ENCODE measurements around the gene MAST2. TPM values are rescaled to one million over a fixed set of nuclear protein-coding genes. Genes with fewer than 3 reads are reported as not detected.

The MAST2 gene
- total RNA-seq, 1 experiment from 2014 or later: 37.2 TPM

GRCh38 chr1:45924736-45925135, 121.3 kb downstream of the MAST2 start:
- peak overlapping the region; percentile 82 for H3K27ac Mint-ChIP-seq
- H3K4me1 Mint-ChIP-seq: peaks cover 69% of the 10 kb centered on the region
- ChIA-PET CTCF (interaction anchor here (0.6 kb wide), 1 partner anchor 10 kb away, joined by 4 read pairs; no protein-coding TSS in a partner anchor), POLR2A (no interaction called here)
- H3K27me3 Mint-ChIP-seq (ENCODE audit: low read depth): no peaks in the 10 kb centered on the region
- no peak overlapping the region for H3K4me3 Mint-ChIP-seq
- DNase-seq (ENCODE audit: low spot score): no peak
- no peaks in the 10 kb centered on the region for H3K36me3 Mint-ChIP-seq
- ATAC-seq: no peak
- no peak for TF ChIP-seq USF1 (CRISPR knock-in tag; IDR thresholded peaks at IDR 0.05)
- TF ChIP-seq STAT6 (CRISPR knock-in tag; conservative IDR thresholded peaks at IDR 0.05; ENCODE audit: low read depth): no peak
- no peak for TF ChIP-seq ZNF263 (CRISPR knock-in tag; IDR thresholded peaks at IDR 0.05; ENCODE audit: low read depth)
- TF ChIP-seq MLX (CRISPR knock-in tag; IDR thresholded peaks at IDR 0.05): no peak
- no peak for TF ChIP-seq ATF2 (CRISPR knock-in tag; IDR thresholded peaks at IDR 0.05; ENCODE audit: borderline replicate concordance, low read depth)
- H3K9me3 Mint-ChIP-seq: no peaks in the 10 kb centered on the region

- ChIA-PET POLR2A (no interaction called here), CTCF (no interaction called here)
- peaks cover 72% of the 10 kb centered on the region for H3K4me1 Mint-ChIP-seq
- TF ChIP-seq PRRX2 (CRISPR knock-in tag; IDR thresholded peaks at IDR 0.05) (no peak), SP1 (CRISPR knock-in tag; conservative IDR thresholded peaks at IDR 0.05) (no peak), TEAD4 (CRISPR knock-in tag; IDR thresholded peaks at IDR 0.05) (no peak), E2F1 (CRISPR knock-in tag; IDR thresholded peaks at IDR 0.05) (no peak)
- ATAC-seq (no peak), DNase-seq (ENCODE audit: low spot score) (no peak)
- H3K27ac Mint-ChIP-seq: peak overlapping the region; percentile 97
- H3K36me3 Mint-ChIP-seq: no peaks in the 10 kb centered on the region
- no peaks in the 10 kb centered on the region for H3K27me3 Mint-ChIP-seq (ENCODE audit: low read depth)
- H3K4me3 Mint-ChIP-seq: peak overlapping the region; percentile 54
- no peaks in the 10 kb centered on the region for H3K9me3 Mint-ChIP-seq
Observed at GRCh38 chr1:45925728-45926287, 122.4 kb downstream of the MAST2 start.

- POLR2A ChIA-PET: no interaction called here
- Mint-ChIP-seq H3K27ac (peak overlapping the region; percentile 97), H3K4me3 (peak overlapping the region; percentile 54), H3K9me3 (no peaks in the 10 kb centered on the region), H3K4me1 (peaks cover 75% of the 10 kb centered on the region), H3K27me3 (ENCODE audit: low read depth) (no peaks in the 10 kb centered on the region), H3K36me3 (no peaks in the 10 kb centered on the region)
- CTCF ChIA-PET: no interaction called here
- TF ChIP-seq ZNF423 (CRISPR knock-in tag; IDR thresholded peaks at IDR 0.05): 0 out of 2 replicates have a peak, but pooled peaks have one; percentile 21
- TF ChIP-seq USF2 (CRISPR knock-in tag; IDR thresholded peaks at IDR 0.05): no peak
- DNase-seq (ENCODE audit: low spot score): no peak
- ATAC-seq: no peak
Observed at GRCh38 chr1:45926330-45926729, 122.9 kb downstream of the MAST2 start.
